ENCODE measurements around the gene KIAA0930.

Gene KIAA0930

DNA sequence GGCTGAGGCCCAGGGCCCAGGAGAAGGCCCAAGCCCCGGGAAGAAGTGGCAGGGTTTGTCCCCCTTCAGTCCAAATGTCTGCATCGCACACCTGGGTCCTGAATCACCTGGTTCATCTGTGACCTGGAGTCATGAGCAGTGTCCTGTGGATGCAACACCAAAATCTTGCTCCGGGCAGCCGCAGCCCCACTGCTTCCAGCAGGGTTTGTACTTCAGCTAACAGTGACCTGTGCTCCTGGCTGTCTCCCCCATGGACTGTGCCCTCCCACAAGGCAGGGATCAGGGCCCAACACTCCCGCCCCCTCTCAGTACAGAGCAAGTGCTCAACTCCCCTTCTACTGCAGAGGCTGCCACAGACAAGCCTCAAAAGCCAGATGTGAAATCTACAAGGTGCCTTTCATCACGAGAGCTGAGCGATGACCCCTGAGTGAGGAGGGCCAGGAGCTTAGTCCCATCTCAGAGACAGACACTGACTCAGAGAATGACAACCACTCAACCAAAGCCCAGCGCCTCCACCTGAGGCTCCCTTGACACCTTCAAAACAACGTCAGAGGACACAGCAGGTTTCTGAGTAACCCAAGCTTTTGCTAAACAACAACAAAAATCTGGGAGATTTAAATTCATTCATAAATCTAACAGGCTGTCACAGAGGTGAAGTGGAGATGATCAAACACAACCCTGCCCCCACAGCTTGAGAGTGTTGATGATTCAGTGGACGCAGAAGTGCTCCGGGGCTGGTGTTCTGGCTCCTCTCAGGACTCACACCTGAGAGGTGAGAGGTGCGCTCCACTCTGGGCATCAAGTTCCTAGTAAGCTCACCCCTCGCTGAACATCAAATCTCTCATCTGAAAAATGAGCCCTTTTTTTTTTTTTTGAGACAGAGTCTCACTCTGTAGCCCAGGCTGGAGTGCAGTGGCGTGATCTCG is 3.4 kb downstream of the KIAA0930 start:
- H2AFZ ChIP-seq (ENCODE audit: low read depth, low read length, severe bottlenecking), result no peak overlapping the region
- no peak overlapping the region for H3K9ac ChIP-seq (ENCODE audit: low read length)
- H3K36me3 ChIP-seq (ENCODE audit: low read length), result no peaks in the 10 kb centered on the region
- H4K20me1 ChIP-seq (ENCODE audit: low read depth, low read length), result no peaks in the 10 kb centered on the region
- H3K4me3 ChIP-seq (ENCODE audit: insufficient read depth, low read length, poor library complexity, severe bottlenecking), result no peak overlapping the region
- H3K9me2 ChIP-seq (replicated peaks; ENCODE audit: insufficient read depth, low read length), result no peaks in the 10 kb centered on the region
- H3K9me3 ChIP-seq (ENCODE audit: insufficient read depth, low read length), result no peaks in the 10 kb centered on the region
- no peak overlapping the region for H3K27ac ChIP-seq (ENCODE audit: low read depth, low read length)
- no peaks in the 10 kb centered on the region for H3K79me2 ChIP-seq (ENCODE audit: insufficient read depth, low read length)
- H3K4me2 ChIP-seq (ENCODE audit: low read depth, low read length, poor library complexity, severe bottlenecking), result no peak overlapping the region
- TF ChIP-seq, protein P1, sequence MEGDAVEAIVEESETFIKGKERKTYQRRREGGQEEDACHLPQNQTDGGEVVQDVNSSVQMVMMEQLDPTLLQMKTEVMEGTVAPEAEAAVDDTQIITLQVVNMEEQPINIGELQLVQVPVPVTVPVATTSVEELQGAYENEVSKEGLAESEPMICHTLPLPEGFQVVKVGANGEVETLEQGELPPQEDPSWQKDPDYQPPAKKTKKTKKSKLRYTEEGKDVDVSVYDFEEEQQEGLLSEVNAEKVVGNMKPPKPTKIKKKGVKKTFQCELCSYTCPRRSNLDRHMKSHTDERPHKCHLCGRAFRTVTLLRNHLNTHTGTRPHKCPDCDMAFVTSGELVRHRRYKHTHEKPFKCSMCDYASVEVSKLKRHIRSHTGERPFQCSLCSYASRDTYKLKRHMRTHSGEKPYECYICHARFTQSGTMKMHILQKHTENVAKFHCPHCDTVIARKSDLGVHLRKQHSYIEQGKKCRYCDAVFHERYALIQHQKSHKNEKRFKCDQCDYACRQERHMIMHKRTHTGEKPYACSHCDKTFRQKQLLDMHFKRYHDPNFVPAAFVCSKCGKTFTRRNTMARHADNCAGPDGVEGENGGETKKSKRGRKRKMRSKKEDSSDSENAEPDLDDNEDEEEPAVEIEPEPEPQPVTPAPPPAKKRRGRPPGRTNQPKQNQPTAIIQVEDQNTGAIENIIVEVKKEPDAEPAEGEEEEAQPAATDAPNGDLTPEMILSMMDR (IDR thresholded peaks at IDR 0.05; ENCODE audit: insufficient read depth, low read length, poor library complexity, severe bottlenecking), result no peak
- TF ChIP-seq EZH2phosphoT487 (conservative IDR thresholded peaks at IDR 0.05; ENCODE audit: low read length), result no peak
- no peaks in the 10 kb centered on the region for H3K27me3 ChIP-seq (ENCODE audit: low read length)
- H3F3A ChIP-seq (ENCODE audit: insufficient read depth), result 0 out of 2 replicates have a peak, but pooled peaks cover 4% of the 10 kb centered on the region

DNA sequence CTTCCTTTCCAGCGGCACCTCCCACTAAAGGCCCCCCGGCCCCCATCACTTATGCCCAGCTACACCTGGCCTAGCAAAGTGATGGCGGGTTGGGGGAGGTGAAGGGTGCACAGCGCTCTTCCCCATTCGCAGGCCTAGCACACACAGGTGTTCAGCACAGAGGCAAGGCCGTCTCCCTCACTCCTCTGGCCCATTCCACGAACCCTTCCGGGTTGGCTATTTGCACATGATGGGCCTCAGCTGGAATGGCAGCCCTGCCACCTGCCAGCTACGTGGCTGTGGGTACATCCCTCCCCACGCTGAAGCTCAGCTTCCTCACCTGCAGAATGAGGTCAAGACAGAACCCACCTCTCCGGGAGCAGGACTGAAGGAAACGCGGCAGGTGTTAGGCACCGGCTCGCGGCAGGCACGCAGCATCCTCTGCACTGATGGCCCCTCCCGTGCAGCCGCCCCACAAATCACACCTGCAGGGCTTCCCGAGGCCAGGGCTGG is 4.8 kb downstream of the KIAA0930 start:
- peak overlapping the region; percentile 31 for H3K4me2 ChIP-seq (ENCODE audit: low read depth, low read length, poor library complexity, severe bottlenecking)
- no peaks in the 10 kb centered on the region for H3K9me3 ChIP-seq (ENCODE audit: insufficient read depth, low read length)
- H3K9ac ChIP-seq (ENCODE audit: low read length), result no peak overlapping the region; the same call in 1 of the 2 replicates
- H2AFZ ChIP-seq (ENCODE audit: low read depth, low read length, severe bottlenecking), result no peak overlapping the region
- no peaks in the 10 kb centered on the region for H3K27me3 ChIP-seq (ENCODE audit: low read length)
- H3K4me3 ChIP-seq (ENCODE audit: insufficient read depth, low read length, poor library complexity, severe bottlenecking), result no peak overlapping the region
- no peaks in the 10 kb centered on the region for H3K36me3 ChIP-seq (ENCODE audit: low read length)
- TF ChIP-seq EZH2phosphoT487 (conservative IDR thresholded peaks at IDR 0.05; ENCODE audit: low read length), result no peak
- TF ChIP-seq, protein P1 (IDR thresholded peaks at IDR 0.05; ENCODE audit: insufficient read depth, low read length, poor library complexity, severe bottlenecking), result no peak
- no peaks in the 10 kb centered on the region for H4K20me1 ChIP-seq (ENCODE audit: low read depth, low read length)
- 0 out of 2 replicates have a peak, but pooled peaks cover 4% of the 10 kb centered on the region for H3F3A ChIP-seq (ENCODE audit: insufficient read depth)
- peak overlapping the region; percentile 8; the same call in 1 of the 2 replicates for H3K27ac ChIP-seq (ENCODE audit: low read depth, low read length)
- H3K79me2 ChIP-seq (ENCODE audit: insufficient read depth, low read length), result no peaks in the 10 kb centered on the region
- H3K9me2 ChIP-seq (replicated peaks; ENCODE audit: insufficient read depth, low read length), result no peaks in the 10 kb centered on the region

DNA sequence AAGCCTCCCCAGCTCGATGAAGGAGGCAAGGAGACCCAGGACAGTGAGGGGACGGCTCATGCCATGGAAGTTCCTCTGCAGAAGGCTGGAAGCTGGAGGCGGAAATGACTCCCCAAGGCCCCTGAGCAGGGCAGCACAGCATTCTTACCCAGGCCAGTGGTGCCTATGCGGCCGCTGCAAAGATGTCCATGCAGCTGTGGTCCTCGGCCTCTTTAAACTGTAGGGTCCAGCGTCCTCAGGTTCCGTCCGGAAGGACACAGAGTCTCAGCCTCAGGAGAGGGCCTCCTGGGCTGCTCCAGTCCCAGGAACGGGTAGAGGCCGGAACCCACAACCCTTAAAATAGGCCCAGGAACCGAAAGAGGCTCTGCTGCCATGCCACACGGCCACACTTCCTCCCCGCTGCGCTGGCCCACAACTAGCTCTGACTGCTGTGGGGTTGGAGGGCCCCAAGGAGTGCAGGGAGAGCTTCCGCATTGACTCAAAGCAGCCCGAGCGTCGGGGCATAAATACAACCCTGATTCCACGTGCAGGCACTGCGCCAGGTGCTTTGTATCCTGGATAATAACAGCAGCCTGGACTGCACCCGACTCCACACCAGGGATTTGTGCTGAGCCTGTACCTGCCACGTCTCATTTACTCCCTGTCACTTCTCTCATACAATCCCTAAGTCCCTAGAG is 5.5 kb downstream of the KIAA0930 start:
- peak overlapping the region; percentile 31 for H3K4me2 ChIP-seq (ENCODE audit: low read depth, low read length, poor library complexity, severe bottlenecking)
- H3K79me2 ChIP-seq (ENCODE audit: insufficient read depth, low read length), result no peaks in the 10 kb centered on the region
- no peaks in the 10 kb centered on the region for H3K9me2 ChIP-seq (replicated peaks; ENCODE audit: insufficient read depth, low read length)
- peak overlapping the region; percentile 8; the same call in 1 of the 2 replicates for H3K27ac ChIP-seq (ENCODE audit: low read depth, low read length)
- no peak overlapping the region for H3K4me3 ChIP-seq (ENCODE audit: insufficient read depth, low read length, poor library complexity, severe bottlenecking)
- TF ChIP-seq, protein P1 (IDR thresholded peaks at IDR 0.05; ENCODE audit: insufficient read depth, low read length, poor library complexity, severe bottlenecking), result no peak
- TF ChIP-seq EZH2phosphoT487 (conservative IDR thresholded peaks at IDR 0.05; ENCODE audit: low read length), result no peak
- H3K27me3 ChIP-seq (ENCODE audit: low read length), result no peaks in the 10 kb centered on the region
- no peak overlapping the region for H2AFZ ChIP-seq (ENCODE audit: low read depth, low read length, severe bottlenecking)
- H3K36me3 ChIP-seq (ENCODE audit: low read length), result no peaks in the 10 kb centered on the region
- H3K9ac ChIP-seq (ENCODE audit: low read length), result no peak overlapping the region; the same call in 1 of the 2 replicates
- 0 out of 2 replicates have a peak, but pooled peaks cover 4% of the 10 kb centered on the region for H3F3A ChIP-seq (ENCODE audit: insufficient read depth)
- H4K20me1 ChIP-seq (ENCODE audit: low read depth, low read length), result no peaks in the 10 kb centered on the region
- no peaks in the 10 kb centered on the region for H3K9me3 ChIP-seq (ENCODE audit: insufficient read depth, low read length)
